IPS-NIHi11 (cell line): Measurements from ENCODE around the gene AXIN1.
"Not testable (repeated sequence)": the region's sequence is repeated elsewhere in the genome, so short reads cannot be mapped to it uniquely, and the experiment has no call there.

Experiments
- DNase-seq: peaks from one replicate; pipeline ENCODE4 v3.0.0; 2012; ENCODE audit warnings: mixed read lengths, low spot score

AXIN1 gene

DNA sequence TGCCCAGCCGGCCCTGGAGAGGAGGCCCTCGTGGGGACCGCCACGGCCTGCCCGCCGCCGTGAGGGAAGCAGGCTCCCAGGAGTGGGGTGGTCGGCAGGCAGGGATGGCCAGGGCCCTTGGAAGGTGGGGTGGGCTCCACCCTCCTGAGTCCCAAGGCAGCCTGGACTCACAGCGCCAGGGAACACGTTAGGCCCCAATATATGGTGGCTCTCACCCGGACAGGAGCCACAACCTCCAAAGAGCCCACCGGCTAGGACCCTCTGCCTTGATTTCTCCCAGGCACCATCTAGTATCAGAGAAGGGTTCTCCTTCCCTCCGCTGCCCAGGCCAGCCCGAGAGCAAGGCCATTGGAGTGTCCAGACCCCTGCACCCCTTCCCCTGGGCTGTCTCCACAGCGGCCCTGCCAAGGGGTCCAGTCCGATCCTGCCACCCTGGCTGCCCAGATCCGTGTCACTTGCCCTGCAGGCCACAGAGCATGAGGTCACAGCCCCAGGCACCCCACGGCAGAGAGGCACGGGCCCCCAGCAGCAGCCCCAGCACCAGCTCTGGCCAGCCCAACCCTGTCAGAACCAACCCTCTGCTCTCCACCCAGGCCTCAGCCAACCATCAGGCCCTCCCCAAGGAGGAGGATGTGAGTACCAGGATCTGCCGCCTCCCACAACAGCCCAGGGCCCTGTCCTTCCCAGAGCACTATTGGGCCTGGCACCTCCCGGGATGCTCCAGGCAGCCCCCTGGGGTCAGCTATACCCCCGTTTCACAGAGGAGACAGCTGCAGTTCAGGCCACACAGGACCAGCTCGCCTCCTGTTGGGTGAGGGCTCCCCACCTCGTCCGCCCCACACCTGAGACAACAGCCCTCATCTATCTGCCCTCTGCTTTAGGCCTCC lies 1.1 kb upstream of the AXIN1 start:
- DNase-seq: no peak

DNA sequence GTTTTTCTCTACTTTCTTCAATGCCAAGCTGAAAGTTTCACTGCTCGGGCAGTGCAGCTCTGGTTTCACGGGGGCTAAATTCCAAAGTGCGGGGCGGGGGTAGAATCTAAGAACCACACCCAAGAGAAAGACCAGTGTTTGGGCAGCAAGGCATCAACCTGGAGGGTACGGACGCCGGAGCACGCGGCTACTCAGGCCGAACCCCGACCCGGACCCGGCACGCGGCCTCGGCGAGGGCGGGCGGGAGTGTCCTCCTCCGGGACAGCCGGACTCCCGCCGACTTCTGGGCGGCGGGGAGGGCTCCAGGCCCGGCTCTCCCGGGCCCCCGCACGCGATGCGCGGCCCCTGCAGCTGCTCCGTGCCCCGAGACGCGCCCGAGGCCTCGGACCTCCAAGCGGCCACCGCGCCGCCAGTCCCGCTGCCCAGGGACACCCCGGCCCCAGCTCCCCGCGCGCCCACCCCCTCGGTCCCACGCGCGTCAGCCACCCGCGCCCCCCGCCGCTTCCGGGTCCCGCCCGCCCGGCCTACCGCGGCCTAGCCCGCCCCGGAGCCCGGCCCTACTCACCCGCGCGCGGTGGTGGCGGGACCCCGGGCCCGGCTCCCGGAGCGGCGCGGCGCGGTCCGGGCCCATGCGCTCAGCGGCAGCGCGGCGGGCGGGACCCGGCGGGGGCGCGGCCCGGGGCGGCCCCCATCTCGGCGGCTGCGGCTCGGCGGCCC lies 561 bp downstream of the AXIN1 start:
- no peak for DNase-seq

GRCh38 chr16:350203-350602 lies 2.3 kb downstream of the AXIN1 start:
- no peak for DNase-seq

DNA sequence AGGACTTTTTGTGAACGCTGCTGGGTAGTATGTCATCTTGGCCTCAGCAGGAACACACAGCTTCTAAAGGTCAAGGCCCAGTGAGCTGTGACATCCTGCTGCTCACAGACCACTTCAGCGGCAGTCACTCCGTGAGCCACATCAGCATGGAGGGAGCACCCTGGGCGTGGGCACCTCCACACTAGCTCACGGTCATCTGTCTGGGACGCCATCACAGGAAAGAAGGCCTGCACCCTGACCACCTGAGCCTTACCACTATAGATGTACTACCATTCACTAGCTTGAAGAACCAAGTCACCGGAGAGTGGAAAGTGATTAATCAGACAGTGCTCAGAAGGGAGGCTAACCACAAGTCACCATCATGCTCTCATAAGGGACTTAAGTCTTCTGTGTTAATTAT lies 3.3 kb downstream of the AXIN1 start:
- DNase-seq: no peak

GRCh38 chr16:348495-348894 lies 4.0 kb downstream of the AXIN1 start:
- DNase-seq: not testable (repeated sequence)

GRCh38 chr16:347203-347602 lies 5.3 kb downstream of the AXIN1 start:
- no peak for DNase-seq

- no peak for DNase-seq
These were observed 5.9 kb downstream of the AXIN1 start for GRCh38 chr16:346587-346986.

- no peak for DNase-seq
These were observed 6.8 kb downstream of the AXIN1 start for GRCh38 chr16:345772-346171.

DNA sequence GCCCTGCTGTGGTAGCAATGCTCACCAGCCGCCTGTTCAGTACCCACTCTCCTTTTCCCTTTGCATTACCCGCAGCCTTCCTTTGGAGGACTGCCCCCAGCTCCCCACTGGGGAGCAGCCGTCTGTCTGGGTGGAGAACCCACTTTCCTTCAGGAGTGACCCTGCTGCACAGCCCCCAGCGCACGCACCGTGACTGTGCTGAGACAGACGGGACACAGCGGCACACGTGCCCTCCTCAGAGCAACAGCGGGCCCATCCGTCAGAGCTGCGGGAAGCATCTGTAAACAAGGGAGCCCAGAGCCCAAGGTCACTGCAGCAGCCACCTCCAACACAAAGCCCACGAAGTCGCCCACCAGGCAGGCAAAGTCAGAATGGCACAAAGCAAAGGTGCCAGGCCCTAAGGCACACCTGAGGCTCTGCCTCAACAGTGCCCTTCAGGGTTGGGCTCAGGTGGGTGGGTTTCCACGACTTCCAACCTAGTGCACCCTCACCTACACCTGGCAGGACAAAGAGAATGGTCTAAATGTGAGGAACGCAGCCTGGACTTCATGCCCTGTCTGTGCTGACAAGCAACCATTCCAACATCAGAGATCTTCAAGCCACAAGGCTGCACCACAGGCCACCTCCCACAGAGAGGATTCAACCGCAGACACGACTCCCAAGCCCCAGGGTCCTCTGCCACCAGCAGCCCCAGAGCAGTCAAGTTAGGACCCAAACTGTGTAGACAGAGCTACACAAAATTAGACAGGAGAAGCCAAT lies 9.9 kb downstream of the AXIN1 start:
- no peak for DNase-seq

GRCh38 chr16:341974-342336 lies 10.6 kb downstream of the AXIN1 start:
- not testable (repeated sequence) for DNase-seq

GRCh38 chr16:341095-341973 lies 11.2 kb downstream of the AXIN1 start:
- not testable (repeated sequence) for DNase-seq

DNA sequence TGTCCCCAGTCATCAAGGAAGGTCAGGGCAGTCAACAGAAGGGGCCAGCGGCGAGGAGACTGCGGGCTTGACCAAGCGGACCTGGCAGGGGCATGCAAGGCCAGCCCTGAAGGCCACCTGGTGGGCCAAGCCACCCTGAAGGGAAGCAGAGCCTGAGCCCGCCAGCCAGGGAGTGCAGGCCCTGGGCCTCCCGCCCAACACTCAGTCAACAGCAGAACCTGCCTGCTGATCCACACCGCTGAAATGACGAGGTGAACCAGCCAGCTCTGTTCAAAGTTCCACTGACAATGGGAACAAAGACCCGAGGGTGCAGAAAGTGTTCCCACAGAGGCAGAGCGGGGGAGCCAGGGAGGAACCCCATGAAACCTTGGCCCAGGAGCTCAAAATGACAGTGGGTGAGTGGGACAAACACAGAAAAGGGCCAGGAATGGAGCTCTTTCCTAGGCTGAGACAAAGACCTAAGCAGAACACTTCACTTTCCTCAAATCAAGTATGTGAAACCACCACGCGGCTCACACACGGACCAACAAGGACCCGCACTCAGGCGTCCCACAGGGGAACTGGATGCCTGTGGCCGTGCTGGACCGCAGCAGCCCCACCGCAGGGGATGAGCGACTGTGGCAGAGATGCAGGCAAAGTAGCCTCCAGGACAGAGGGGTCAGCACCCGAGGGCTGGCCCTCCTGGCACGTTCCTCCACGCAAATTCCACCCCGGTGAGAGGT lies 12.0 kb downstream of the AXIN1 start:
- no peak for DNase-seq

- DNase-seq: no peak
These were observed 12.8 kb downstream of the AXIN1 start for GRCh38 chr16:339680-340079.

GRCh38 chr16:337975-338575 lies 14.4 kb downstream of the AXIN1 start:
- DNase-seq: no peak

DNA sequence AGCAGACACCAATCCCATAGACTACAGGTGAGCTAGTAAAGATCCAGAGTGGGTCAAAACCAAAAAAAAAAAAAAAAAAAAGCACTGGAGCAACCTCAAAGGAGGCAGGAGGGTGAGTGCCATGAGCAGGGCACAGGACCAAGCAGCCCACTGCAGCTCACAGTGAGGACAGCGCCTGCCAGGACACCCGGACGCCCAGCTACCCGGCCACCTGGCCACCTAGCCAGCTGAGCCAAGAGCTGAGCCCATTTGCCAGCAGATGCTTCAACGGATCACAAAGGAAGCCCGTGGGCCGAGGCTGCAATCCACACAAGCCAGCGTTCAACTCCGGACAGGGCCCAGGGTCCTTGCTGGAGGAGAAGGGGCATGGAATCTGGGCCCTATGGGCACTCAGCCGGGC lies 15.1 kb downstream of the AXIN1 start:
- no peak for DNase-seq

DNA sequence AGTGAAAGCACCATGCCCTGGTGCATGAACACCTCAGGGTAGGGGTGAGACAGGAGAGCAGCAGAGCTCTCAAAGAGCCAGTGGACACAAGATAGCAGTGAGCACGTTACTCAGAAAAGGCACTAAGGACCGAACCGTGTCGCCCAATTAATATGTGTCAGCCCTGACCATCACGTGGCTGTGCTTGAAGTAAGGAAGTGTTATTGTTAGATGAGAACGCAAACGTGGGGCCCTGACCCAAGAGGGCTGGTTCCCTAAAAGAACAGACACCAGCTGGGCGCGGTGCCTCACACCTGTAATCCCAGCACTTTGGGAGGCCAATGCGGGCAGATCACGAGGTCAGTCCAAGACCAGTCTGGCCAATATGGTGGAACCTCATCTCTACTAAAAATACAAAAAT lies 16.3 kb downstream of the AXIN1 start:
- DNase-seq: no peak

DNA sequence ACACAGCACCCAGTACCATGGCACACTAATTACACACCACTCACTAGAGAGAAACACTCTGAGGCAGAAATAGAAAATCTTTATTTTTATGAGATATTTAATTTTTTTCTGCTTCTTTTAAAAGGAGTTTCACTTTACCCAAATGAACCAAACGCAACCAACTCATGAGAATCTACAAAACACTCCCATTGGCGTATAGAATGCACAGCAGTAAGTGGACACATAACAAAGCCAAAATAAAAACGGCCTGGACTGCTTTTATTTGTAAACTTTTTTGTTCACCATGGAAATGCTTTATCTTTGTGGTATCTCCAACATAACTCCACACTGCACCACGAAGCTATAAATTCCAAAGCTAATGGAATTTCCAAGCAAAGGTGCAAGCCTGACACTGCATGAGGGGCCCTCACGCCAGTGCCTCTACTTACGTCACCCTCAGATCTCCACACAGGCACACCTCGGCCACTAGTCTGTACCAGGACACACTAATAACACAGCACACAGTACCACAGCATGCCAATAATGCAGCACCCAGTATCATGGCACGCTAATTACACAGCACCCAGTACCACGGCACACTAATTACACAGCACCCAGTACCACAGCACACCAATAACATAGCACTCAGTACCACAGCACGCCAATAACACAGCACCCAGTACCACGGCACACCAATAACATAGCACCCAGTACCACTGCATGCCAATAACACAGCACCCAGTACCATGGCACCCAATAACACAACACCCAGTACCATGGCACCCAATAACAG lies 17.5 kb downstream of the AXIN1 start:
- not testable (repeated sequence) for DNase-seq

DNA sequence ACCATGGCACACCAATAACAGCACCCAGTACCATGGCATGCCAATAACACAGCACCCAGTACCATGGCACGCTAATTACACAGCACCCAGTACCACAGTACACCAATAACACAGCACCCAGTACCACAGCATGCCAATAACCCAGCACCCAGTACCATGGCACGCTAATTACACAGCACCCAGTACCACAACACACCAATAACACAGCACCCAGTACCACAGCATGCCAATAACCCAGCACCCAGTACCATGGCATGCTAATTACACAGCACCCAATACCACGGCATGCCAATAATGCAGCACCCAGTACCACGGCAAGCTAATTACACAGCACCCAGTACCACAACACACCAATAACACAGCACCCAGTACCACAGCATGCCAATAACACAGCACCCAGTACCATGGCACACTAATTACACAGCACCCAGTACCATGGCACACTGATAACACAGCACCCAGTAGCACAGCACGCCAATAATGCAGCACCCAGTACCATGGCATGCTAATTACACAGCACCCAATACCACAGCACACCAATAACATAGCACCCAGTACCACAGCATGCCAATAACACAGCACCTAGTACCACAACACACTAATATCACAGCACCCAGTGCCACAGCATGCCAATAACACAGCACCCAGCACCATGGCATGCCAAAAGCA lies 18.2 kb downstream of the AXIN1 start:
- not testable (repeated sequence) for DNase-seq

DNA sequence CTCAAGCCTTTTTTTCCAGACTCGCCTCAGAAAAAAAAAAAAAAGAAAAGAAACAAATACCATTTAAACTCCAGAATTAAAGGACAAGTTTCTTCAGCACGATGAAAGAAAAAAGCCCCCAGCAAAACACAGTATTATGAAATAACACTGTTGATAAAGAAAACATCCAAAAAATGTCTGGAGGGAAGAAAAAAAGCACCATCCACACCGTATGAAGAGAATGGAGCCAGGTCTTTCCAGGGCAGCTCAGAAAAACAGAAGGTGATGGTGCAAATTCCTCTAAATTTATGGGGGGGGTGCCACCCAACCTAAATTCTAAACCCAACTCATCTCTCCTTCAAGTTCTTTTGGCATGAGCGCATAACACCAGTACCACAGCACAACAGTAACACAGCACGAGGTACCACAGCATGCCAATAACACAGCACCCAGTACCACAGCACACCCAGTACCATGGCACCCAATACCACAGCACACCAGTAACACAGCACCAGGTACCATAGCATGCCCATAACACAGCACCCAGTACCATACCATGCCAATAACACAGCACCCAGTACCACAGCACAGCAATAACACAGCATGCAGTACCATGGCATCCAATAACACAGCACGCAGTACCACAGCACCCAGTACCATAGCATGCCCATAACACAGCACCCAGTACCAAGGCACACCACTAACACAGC lies 19.0 kb downstream of the AXIN1 start:
- DNase-seq: no peak
